ENCODE results near the gene RBM38.

- TF ChIP-seq CTCF (conservative IDR thresholded peaks at IDR 0.05; ENCODE audit: low read depth, low read length) (no peak), EZH2 (IDR thresholded peaks at IDR 0.05; ENCODE audit: borderline replicate concordance, low read depth, low read length, poor library complexity, severe bottlenecking) (no peak)
Observed at GRCh38 chr20:57386762-57387161, 4.4 kb upstream of the RBM38 start.

All from A673 (cell line).